Stimulated activated CD8-positive, alpha-beta memory T cell treated with anti-CD3 and anti-CD28 coated beads, Interleukin-2, amount 100 ng/mL, for 1 hour (primary cell): Measurements from ENCODE around the gene SLC1A3.

Source experiments
- DNase-seq, 2 donors: peaks; one replicate each; pipeline ENCODE4 v3.0.0-alpha.2; 2020; ENCODE audit warnings: low read depth in 2 of 2

SLC1A3 gene

DNA sequence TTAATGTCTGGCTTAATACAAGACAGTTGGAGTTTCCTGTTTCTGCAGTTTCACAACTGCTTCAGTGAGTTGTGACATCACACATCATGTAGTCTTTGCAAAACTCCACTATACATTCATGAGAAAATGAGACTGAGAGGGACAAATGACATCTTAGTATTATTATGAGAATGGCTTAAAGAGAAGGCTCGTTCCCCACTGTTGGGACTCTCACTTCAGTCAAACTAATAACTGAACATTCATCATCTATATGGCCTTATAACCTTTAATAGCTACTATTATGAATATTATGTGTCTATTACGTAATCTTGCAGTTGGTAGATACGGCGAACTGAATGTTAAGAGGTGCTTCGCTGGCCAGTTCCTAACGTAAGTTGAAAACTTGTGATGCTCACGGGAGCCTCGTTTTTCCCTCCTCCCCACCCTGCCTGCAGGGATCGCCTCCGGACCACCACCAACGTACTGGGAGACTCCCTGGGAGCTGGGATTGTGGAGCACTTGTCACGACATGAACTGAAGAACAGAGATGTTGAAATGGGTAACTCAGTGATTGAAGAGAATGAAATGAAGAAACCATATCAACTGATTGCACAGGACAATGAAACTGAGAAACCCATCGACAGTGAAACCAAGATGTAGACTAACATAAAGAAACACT, 79.4 kb downstream of the SLC1A3 start:
- no peak for DNase-seq

DNA sequence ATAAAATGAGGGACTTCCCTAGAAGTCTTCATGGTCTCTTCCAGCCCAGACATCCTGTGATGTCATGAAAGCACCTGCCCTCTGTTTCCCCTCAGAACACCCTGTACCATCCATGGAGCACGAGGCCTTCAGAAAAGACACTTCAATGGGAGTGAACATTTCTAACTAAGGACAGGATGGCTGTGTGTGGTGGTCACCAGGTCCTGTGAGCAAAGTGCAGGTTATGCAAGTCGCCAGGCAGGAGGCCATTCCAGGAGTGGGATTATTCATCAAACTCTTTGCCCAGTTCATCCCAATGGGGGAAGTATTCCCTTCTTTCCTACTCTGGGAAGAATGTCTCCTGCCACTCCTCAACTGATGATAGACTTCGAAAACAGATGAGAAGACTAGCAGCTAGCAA, 80.5 kb downstream of the SLC1A3 start:
- no peak for DNase-seq

DNA sequence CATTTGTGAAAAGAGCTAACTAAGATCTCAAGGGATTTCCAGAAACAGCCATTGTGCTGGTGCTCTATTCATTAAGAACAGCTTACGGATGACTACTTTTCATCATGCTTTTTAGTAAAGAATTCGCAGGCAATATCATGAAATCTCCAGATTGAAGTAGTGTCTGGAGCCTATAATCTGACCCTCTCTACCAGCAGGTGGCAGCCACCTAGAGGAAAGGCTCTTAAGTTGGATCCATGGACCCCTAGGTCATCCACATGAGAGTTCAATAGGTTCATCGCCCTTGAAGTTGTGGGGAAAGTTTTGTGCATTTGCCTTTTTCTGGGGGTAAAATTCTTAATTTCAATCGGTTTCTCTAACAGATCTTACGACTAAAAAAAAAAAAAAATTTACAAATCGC, 82.3 kb downstream of the SLC1A3 start:
- DNase-seq = no peak

DNA sequence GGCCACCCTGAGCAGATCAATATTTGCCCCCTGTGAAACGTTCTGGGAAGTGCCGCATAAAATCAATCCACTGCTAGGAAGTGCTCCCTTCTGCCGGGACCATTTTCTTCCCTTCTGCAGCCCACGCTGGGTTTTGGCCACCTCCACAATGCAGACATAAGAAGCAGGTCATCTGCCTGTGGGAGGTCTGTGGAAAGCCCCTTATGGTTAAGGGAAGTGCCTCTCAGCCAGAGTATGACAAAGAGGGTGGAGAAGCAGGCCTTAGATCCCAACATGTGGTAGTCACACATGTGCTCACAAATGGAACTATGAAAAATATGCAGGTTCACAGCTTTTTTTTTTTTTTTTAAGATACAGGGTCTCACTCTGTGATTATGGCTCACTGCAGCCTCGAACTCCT, 82.8 kb downstream of the SLC1A3 start:
- DNase-seq = no peak

DNA sequence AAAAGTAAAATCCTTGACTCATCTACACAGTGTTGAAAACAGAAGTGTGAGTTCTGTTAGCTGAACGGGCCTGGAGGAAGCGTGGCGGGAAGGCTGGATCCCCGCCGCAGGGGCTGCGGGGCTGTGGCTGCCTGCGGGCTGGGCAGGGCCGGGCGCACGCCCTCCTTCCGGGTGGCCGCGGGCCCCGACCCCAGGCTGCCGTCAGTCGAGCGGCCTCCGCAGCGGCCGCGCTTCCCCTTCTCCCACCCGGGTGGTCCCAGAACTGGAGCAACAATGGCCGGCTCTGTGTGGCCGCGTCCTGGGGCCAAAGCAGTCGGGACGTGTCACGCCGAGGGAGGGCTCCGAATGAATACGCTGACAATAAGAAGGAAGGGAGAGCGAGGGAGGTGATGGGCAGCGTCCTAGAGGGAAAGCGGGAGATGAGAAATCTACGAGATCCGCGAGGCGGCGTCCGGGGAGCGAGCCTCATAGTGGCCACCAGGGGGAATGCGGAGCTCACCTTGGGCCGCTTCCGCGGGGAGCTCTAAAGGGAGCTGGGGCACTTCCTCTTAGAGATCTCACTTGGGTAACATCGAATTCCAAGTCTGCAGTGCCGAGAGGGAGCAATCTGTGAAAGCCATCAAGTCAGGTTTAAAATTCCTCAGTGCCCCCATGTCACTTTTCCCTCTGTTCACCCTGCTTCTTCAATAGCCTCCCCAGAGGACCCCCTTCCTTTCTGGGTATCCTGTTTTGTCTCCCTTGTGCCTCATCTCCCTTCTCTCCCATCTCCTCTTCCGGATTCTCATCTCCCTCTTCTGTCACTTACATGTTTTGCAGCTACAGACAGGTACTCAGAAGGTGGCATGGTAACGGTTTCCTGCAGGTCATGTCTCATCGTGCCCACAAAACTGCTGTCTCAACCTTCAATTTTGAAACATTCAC, 83.9 kb downstream of the SLC1A3 start:
- peak in 1 of 2 donors; percentile 36 for DNase-seq

DNA sequence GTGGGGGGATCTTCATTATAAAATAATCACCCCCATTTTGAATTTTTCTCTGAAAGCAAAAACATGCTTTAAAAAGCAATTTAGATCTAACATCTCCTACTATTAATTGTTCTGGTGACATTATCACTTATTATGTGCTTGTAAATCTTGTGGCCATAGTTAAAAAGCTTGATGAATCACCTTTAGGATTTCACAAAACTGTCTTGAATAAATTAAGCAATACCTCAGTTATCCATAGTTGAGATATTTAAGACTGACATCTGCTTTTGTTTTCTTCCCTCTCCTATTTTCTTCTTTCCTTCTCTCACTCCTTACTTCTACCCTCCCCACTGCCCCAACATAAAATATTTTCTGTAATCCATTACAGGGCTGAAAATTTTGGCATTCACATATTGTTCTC, 84.8 kb downstream of the SLC1A3 start:
- DNase-seq = no peak

DNA sequence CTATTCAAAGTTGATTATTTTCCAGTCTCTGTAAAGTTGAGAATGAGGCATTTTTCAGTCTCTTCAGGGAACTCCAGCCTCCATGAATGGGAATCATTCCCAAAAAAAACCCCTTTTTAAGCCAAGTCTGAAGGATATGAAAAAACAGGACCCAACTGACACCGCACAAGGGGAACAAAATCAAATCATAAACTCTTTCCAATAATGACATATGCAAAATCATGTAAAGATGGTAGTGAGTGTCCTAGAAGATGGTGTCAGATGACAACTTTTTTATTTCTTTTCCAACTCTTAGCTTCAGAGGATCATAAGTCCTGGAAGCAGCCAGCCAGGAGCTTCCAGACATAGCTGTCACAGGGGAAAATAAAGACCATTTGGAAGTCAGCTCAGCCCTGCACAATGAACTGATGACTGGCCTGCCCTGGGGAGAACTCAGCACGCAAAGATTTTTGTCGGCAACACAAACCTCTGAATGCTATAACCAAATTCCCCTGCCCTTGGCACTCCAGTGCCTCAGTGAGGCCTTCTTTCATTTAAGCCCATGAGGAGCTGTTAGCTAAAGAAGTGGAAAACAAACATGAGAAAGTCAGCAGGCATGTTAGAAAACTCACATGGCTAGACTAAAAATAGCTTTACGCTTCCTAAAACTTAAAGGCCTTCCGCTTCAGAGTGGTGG, 85.4 kb downstream of the SLC1A3 start:
- DNase-seq = no peak

DNA sequence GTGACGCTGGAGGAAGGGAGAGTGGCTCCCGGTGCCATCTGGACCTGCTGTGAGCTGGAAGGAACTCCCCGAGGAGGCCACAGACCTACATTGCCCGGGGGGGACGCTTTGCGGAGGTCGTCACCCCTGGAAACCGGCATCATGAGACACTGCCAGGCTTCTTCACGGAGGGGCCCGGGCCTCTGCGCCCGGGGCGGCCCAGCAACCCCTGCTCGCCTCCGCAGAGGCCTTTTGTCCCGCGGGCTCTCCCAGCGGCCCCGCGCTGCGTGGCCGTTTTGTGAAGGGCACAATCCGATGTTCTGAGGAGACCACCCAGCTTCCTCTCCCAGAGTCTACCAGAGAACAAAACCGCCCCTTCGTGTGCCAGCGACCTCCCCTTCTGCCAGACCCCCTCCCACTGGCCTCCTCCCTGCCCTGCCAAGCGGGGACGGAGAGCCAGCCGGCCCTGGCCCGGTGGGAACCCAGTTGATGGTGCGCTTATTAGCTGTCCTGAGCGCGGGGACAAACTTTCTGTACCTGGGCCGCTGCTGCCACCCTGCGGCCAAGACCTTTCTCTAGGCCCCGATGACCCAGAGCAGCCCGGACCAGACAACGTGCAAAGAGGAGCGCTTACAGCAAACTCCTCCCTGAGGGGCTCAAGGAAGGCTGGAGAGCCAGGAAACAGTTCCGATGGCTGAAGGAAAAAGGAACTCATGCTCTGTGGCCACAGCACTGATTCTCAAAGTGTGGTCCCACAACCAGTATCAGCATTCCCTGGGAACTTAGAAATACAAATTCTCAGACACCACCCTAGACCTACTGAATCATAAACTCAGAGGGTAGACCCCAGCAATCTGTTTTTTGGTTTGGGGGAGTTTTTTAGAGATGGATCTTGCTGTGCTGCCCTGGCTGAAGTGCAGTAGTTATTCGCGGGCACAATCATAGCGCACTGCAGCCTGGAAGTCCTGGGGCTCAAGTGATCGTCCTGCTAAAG, 86.7 kb downstream of the SLC1A3 start:
- no peak for DNase-seq

DNA sequence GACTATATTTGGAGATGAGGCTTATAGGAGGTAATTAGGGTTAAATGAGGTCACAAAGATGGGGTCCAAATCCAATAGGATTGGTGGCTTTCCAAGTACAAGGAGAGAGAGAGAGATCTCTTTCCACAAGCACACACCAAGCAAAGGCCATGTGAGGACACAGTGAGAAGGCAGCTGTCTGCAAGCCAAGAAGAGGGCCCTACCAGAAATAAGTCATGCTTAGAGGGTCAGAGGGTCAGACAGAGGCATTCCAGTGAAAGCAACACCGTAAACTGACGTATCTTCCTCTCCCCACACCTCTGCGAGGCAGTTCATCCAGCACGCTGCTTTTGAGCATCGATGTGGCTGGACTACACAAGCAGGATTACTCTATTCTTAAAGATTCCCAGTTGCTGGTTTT, 87.9 kb downstream of the SLC1A3 start:
- no peak for DNase-seq

DNA sequence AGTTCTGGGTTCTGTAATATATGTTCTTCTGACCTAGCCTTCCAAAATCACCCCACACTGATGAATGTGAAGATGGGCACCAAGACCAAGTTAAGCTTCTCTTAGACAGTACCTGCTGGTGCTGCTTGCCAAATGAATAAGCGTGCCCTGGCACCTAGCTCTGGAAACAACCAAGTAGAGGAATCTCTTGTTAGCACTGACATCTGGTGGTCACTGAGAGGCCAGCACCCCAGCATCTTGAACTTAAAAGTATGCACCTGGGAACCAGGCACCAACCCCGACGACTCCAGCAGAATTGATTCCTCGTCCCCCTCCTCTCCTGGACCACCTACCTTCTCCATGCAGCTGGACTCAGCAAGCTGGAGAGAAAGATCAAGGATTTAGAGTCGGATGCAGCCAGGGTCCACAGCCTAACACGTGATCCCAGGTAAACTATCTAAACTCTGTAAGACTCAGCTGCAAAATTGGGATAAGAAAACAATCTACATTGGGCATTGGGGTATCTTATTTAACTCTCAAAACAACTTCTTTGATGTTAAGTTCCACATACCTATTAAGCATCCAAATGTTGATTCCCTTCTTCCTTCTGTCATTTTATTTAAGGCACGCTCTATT, 89.8 kb downstream of the SLC1A3 start:
- peak in 1 of 2 donors; percentile 7 for DNase-seq

DNA sequence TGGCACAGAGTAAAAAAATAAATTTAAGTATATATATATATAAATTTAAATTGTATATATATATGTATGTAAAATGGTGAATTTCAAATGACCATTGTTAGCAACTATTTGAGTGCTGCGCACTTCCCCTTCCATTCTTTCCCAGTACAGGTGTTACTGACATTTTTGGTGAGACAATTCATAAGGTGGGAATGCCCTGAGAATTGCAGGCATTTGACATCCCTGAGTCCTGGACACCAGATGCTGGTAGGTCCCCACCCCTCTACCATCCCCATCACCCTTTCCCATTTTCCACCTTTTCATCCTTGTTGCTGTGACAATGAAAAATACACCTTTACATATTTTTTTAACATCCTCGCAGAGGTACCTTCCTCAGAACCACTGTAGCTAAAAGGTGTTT, 91.6 kb downstream of the SLC1A3 start:
- DNase-seq = no peak

DNA sequence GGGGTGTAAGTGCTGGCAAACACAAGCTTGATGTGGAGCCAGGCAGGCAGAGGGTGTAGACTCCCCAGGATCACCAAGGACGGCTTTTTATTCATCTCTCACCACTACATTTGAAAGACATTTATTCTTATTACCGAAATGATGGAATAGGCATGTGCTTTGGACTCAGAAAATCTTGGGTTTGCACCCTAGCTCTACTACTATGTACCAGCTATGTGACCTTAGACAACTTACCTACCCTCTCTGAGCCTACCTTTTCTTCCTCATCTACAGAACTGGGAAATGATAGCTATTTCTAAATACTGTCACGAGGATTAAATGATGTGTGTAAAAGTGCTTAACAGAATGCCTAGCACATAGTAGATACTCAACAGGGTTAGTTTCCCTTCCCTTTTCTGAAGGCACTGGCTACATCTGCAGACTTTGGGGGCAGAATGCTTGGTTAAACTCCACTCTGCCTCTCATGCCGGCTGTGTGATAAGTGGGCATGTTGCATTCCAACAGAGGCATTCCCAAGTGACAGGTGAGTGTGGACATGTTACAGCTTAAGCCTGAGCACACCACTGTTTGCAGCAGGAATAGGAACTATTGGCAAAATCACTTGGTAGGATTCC, 94.8 kb downstream of the SLC1A3 start:
- DNase-seq = no peak

DNA sequence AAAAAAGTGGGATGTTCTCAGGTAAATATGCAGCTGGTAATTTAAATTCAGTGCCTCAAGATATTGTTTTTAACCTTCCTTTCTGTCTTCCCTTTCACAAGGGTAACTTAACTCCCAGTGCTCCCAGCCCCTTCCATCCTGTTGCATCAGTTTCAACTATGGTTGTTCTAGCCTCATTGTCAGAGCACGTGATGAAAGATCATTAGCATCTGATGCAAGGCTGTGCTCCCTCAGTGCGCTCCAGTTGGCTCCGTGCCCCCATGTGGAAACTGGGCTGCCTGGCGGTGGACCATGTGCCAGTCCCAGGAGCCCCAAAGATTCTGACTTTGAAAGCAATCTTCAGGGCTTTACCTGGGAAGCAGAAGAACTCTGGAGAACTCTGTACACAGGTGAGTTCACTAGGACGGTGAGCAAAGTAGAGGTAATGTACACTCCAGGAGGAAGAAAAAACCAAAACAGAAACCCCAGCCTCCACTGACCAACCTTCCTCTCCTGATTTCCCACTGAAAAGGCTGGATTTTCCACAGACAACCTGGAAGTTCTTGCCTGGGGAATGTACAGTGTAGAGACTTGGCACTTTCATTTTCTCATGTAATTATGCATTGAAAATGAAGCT, 96.9 kb downstream of the SLC1A3 start:
- no peak for DNase-seq

DNA sequence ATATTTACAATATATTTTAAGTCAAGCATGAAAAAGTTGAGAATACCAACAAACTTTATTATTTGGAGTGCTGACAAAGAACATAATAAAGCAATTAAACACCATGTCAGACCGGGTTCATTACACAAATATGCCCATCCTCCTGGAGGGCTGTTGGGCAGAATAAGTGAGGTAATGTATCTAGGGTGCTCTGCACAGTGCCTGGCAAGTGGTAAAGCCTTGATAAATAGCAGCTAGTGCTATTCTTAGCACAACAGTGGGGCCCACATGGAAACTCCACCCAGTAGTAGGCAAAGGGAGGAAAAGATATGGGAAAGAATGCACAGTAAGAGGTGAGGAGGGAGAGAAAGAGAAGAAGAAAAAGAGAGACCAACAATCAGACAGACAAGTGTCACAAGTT, 97.7 kb downstream of the SLC1A3 start:
- no peak for DNase-seq

DNA sequence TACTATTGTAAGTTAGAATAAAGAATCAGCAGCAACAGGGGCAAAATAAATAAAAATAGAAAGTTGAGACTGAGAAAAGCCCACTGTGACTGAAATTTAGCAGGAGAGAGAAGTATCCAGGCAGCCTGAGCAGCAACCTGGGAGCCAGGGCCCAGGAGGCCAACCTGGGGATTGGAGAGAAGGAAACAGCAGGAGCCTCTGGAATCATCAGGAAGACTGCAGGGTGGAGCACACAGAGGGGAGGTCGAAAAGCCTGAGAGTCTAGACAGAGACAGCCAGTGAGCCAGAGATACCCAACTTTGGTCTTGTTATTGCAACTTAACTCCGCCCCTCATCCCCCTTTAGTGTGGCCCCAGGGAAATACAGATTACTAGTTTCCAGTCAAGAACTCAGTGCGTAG, 98.6 kb downstream of the SLC1A3 start:
- no peak for DNase-seq

DNA sequence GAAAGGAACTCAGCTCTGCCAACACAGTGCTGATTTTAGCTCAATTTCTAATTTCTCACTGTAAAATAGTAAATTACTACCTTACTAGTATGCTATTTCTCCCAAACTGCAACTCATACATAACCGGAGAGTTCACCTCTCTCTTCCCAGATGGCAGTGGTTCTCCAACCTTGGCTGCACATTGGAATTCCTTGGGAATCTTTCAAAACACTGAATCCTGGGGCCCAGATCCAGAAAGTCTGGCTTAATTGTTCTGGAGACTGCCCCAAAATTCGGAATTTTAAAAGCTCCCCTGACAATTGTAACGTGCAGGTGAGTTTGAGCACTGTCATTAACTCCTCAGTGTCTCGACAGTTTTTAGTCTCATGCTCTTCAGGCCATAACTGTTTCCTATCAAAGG, 100.3 kb downstream of the SLC1A3 start:
- no peak for DNase-seq

DNA sequence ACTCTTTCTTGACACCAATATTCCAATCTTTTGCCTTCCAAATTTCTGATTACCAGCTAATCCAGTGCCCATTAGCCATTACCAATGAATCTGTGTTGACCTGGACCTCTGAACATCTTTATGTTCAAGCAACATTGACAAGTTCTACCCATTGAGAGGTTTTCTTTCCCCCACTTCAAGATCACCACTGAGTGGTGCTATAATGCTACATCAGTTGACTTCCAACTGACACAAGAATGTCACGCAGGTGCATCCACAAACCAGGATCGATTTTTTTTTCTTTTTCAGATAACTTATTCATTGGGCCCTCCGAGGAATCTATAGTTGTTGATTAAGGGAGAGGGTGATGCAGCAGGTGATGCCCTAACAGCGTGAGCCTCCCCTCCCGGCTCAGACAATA, 102.6 kb downstream of the SLC1A3 start:
- DNase-seq = no peak

DNA sequence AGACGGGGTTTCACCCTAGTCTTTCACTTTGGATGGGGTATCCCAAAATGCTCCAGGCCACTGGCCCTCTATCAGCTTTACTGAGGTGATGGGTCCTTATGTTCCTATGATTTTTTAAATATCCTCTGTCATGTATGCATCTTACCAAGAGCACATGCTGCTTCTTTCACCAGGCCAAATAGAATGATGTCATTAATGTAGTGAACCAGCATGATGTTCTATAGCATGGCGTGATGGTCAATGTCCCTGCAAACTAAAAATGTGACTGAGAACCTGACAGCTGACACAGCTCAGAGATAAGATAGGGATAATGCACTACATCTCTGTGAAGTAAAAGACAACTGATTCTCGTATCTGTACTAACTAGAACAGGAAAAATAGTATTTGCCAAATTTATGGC, 103.6 kb downstream of the SLC1A3 start:
- no peak for DNase-seq

DNA sequence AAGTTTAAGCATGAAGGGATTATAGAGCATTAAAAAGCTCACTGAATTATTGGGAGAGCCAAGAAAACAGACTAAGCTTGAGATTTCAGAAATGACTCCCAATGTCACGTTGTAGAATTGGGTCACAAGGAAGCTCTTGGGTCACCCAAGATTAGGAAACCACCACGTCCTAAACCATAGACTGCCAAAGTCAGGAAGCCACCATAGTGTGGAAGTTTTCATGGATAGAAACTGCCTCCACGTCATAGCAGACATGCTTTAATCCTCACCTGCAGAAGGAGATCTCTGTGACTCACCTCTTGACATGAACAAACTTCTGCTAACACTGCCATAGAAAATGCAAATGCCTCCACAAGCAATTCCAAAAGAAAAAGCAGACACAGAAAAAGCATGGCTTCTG, 106.3 kb downstream of the SLC1A3 start:
- no peak for DNase-seq

DNA sequence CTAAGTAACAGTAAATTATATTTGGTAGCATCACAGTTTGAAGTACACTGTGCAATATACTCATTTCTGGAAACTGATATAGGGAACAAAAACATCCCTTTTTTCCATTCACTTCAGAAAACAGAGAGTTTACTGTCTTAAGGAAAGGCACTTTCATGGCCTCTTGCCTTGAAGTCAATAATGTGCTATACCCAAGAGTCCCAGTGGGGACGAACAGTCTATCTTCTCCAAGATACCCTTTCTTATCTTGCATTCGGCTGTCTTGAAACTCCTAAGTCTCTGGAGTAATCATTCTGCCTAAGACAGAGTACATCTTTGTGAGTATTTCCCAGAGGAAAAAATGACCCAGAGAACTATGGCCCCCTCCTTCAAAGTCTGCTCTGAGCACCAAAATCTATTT, 107.1 kb downstream of the SLC1A3 start:
- no peak for DNase-seq
